Prostate gland (tissue), 2 donors: Measurements from ENCODE around the gene DNAJC11.
"Not testable (repeated sequence)": the region's sequence is repeated elsewhere in the genome, so short reads cannot be mapped to it uniquely, and the experiment has no call there.

Experiments
- POLR2A ChIP-seq: fragments of 450-650 bp; IDR thresholded peaks from one replicate; pipeline ENCODE4 v1.6.1; 2016; ENCODE audit warnings: antibody characterized with exemption, mild to moderate bottlenecking
- POLR2AphosphoS5 ChIP-seq: sonication (generic); formaldehyde crosslinking; IDR thresholded peaks from one replicate; pipeline ENCODE4 v1.6.1; 2017; ENCODE audit warnings: antibody characterized with exemption
- TF ChIP-seq, protein P1 (sequence below), 4 experiments: fragments of 200-600 bp in 2 of 4; fragments of 450-650 bp in 2 of 4; sonication (generic) in 2 of 4; IDR thresholded peaks; 1 replicate in 3 of 4; 2 replicates in 1 of 4; pipeline ENCODE4 v1.5.1; 2016 to 2019; ENCODE audit warnings: antibody characterized with exemption in 4 of 4, mild to moderate bottlenecking in 2 of 4, moderate library complexity in 2 of 4

DNA sequence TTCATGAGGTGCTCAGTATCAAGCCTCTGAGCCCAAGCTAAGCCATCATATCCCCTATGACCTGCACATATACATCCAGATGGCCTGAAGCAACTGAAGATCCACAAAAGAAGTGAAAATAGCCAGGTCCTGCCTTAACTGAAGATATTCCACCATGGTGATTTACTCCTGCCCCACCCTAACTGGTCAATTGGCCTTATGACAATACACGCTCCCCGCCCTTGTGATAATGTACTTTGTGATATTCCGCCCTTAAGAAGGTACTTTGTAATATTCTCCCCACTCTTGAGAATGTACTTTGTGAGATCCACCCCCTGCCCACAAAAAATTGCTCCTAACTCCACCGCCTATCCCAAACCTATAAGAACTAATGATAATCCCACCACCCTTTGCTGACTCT, 1.7 kb downstream of the DNAJC11 start:
- TF ChIP-seq POLR2AphosphoS5, POLR2A: not testable (repeated sequence)
- TF ChIP-seq, protein P1, sequence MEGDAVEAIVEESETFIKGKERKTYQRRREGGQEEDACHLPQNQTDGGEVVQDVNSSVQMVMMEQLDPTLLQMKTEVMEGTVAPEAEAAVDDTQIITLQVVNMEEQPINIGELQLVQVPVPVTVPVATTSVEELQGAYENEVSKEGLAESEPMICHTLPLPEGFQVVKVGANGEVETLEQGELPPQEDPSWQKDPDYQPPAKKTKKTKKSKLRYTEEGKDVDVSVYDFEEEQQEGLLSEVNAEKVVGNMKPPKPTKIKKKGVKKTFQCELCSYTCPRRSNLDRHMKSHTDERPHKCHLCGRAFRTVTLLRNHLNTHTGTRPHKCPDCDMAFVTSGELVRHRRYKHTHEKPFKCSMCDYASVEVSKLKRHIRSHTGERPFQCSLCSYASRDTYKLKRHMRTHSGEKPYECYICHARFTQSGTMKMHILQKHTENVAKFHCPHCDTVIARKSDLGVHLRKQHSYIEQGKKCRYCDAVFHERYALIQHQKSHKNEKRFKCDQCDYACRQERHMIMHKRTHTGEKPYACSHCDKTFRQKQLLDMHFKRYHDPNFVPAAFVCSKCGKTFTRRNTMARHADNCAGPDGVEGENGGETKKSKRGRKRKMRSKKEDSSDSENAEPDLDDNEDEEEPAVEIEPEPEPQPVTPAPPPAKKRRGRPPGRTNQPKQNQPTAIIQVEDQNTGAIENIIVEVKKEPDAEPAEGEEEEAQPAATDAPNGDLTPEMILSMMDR (IDR thresholded peaks at IDR 0.05) = not testable (repeated sequence)
